Stomach (tissue), 9 donors: ENCODE measurements around the gene NEXMIF. TPM values are rescaled to one million over a fixed set of nuclear protein-coding genes. Genes with fewer than 3 reads are reported as not detected.
A peak's percentile ranks its signal among the peaks of the same experiment; 100 is the strongest.
"Not testable (repeated sequence)": the region's sequence is repeated elsewhere in the genome, so short reads cannot be mapped to it uniquely, and the experiment has no call there.

Experiments used
- DNase-seq, 2 donors: peaks; one replicate each; pipeline versions ENCODE4 v3.0.0 to v3.0.0-alpha.2; 2013 to 2019
- H3K27ac ChIP-seq, 5 donors: fragments of 200-600 bp in 4 of 5; sonication (generic) in 4 of 5; one replicate each; pipeline ENCODE4 v1.5.1; 2013 to 2019; ENCODE audit warnings: mild to moderate bottlenecking in 1 of 5, moderate library complexity in 1 of 5
- H3K27me3 ChIP-seq, 3 donors: fragments of 200-600 bp; sonication (generic); one replicate each; pipeline ENCODE4 v1.5.1; 2017 to 2019; ENCODE audit warnings: mixed run types in 1 of 3
- H3K36me3 ChIP-seq, 4 donors: fragments of 200-600 bp; sonication (generic); 1 replicate in 3 of 4; 2 replicates in 1 of 4; pipeline ENCODE4 v1.5.1; 2016 to 2019
- H3K4me1 ChIP-seq, 4 donors: fragments of 200-600 bp; sonication (generic); one replicate each; pipeline ENCODE4 v1.5.1; 2016 to 2019
- H3K4me3 ChIP-seq, 4 donors: fragments of 200-600 bp; sonication (generic) in 3 of 4; one replicate each; pipeline ENCODE4 v1.5.1; 2016 to 2019; ENCODE audit warnings: mild to moderate bottlenecking in 1 of 4
- H3K9me3 ChIP-seq, 4 donors: fragments of 200-600 bp; sonication (generic); one replicate each; pipeline ENCODE4 v1.5.1; 2016 to 2019
- EP300 ChIP-seq: sonication (generic); formaldehyde crosslinking; IDR thresholded peaks from one replicate; pipeline ENCODE4 v1.6.1; 2017; ENCODE audit warnings: antibody characterized with exemption
- POLR2A ChIP-seq, 4 donors: fragments of 450-650 bp; IDR thresholded peaks; one replicate each; pipeline ENCODE4 v1.6.1; 2016; ENCODE audit warnings: antibody characterized with exemption in 4 of 4, control low read depth in 2 of 4, mild to moderate bottlenecking in 1 of 4, moderate library complexity in 1 of 4
- POLR2AphosphoS5 ChIP-seq, 3 donors: sonication (generic); formaldehyde crosslinking; IDR thresholded peaks; one replicate each; pipeline ENCODE4 v1.6.1; 2016; ENCODE audit warnings: antibody characterized with exemption in 3 of 3
- WGBS, 5 donors: extraction: QIAGEN DNeasy Blood & Tissue Kit in 3 of 5; methylation state at CpG; one replicate each; pipeline versions ENCODE4 v1.1.5 to v1.1.7; 2013 to 2018; 5-methylcytosine and 5-hydroxymethylcytosine counted together
- intact Hi-C: fragments of 100-400 bp; cut with DNase I; formaldehyde crosslinking; loops from one replicate; pipeline ENCODE4 v1.15.1; 2023; ENCODE audit warnings: low total_unique reads
- polyA plus RNA-seq, 3 donors: library from polyadenylated mRNA; stranded (reverse); fragments of 200-250 nt; gene quantifications; one replicate each; pipeline ENCODE4 v1.2.3, GENCODE V29; 2013
- total RNA-seq, 5 donors: library from RNA; depleted of rRNA; stranded (reverse); fragments of >200 nt; gene quantifications; one replicate each; pipeline versions ENCODE4 v1.1.0 to v1.2.3, GENCODE V29; 2014 to 2016
- TF ChIP-seq, protein P1 (sequence below), 7 experiments: fragments of 450-650 bp in 4 of 7; fragments of 200-600 bp in 3 of 7; sonication (generic) in 3 of 7; IDR thresholded peaks; one replicate each; pipeline ENCODE4 v1.5.1; 2016 to 2019; ENCODE audit warnings: antibody characterized with exemption in 7 of 7, control low read depth in 2 of 7, mild to moderate bottlenecking in 1 of 7
- donor health status: healthy with polysubstance abuse.
- donor health status: Bipolar disorder and iron deficiency.
- donor health status: healthy.

The NEXMIF gene
- total and polyA plus RNA-seq, 8 donors, result 0.25 to 4.0 (median 1.2) TPM

DNA sequence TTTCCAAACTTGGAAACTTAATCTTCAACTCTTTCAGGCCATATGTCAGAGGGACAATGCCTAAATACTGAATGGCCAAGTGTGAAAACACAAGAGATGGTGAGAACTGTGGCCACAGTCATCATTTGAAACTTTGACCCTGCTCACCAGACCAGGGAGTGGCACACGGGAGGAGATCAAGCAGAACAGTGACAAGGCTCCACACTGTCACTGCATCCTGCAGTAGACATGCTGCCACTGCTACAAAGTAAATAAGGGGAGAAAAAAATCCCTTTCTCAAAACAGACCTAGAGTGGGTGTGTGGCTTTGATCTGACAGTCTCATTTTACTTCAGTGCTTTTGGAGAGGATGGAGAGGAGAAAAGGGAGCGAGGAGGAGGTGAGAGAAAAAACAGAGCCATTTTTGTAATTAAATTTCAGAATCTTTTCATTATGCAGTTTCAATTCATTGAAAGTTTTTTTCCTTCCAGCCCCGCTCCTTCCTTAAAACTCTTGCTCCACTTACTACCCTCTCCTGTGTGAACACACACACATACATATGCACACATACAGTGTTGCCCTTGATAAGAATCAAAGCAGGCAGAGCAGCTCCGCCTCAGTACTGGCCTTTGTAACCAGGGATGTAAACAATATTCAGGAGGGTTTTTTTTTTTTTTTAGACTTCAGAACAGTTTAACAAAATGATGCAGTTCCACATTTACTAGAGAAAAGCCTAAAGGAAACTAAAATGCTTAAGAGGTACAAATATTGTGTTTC, 34.4 kb downstream of the NEXMIF start:
- Histone ChIP-seq H3K4me3 (no peak overlapping the region), H3K4me1 (no peaks in the 10 kb centered on the region), H3K9me3 (no peaks in the 10 kb centered on the region), H3K27me3 (no peaks in the 10 kb centered on the region), H3K36me3 (no peaks in the 10 kb centered on the region), H3K27ac (no peak overlapping the region)
- intact Hi-C loops, result no loop called here
- DNase-seq, result no peak
- 25 to 36% (median 35%) methylated on average over 4 of the region's 4 CpGs for WGBS, 5 donors
- TF ChIP-seq POLR2A (IDR thresholded peaks at IDR 0.05) (no peak), POLR2AphosphoS5 (IDR thresholded peaks at IDR 0.05) (no peak)

GRCh38 chrX:74882383-74882782, 42.9 kb downstream of the NEXMIF start:
- 75 to 93% (median 88%) methylated on average over 8 to 9 of the region's 9 CpGs for WGBS, 5 donors
- DNase-seq, intact Hi-C loops, H3K4me3 ChIP-seq, H3K36me3 ChIP-seq, H3K27me3 ChIP-seq, H3K4me1 ChIP-seq, H3K9me3 ChIP-seq, H3K27ac ChIP-seq: not testable (repeated sequence)

DNA sequence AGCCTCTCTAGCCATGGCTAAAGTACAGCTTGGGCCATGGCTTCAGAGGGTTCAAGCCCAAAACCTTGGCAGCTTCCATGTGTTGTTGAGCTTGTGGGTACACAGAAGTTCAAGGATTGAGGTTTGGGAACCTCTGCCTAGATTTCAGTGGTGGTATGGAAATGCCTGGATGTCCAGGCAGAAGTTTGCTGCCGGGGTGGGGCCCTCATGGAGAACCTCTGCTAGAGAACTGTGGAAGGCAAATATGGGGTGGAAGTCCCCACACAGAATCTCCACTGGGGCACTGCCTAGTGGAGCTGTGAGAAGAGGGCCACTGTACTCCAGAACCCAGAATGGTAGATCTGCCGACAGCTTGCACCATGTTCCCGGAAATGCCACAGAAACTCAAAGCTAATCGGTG, 59.5 kb downstream of the NEXMIF start:
- peaks cover 0 to 81% (median 42%) of the 10 kb centered on the region in 4 donors for H3K9me3 ChIP-seq
- no peaks in the 10 kb centered on the region for H3K36me3 ChIP-seq
- no peak overlapping the region for H3K4me3 ChIP-seq
- no peaks in the 10 kb centered on the region for H3K4me1 ChIP-seq
- no peak overlapping the region for H3K27ac ChIP-seq
- H3K27me3 ChIP-seq, result no peaks in the 10 kb centered on the region
- no peak for TF ChIP-seq EP300
- DNase-seq, result no peak
- intact Hi-C loops, result no loop called here
- 91 to 100% (median 92%) methylated on average over 4 of the region's 4 CpGs for WGBS, 5 donors

- DNase-seq, result no peak
- no peaks in the 10 kb centered on the region for H3K27me3 ChIP-seq
- no peak overlapping the region for H3K27ac ChIP-seq
- 64 to 86% (median 77%) methylated on average over 1 to 2 of the region's 2 CpGs for WGBS, 5 donors
- intact Hi-C loops, result no loop called here
- H3K9me3 ChIP-seq, result peaks cover 0 to 89% (median 52%) of the 10 kb centered on the region in 4 donors
- TF ChIP-seq, protein P1, sequence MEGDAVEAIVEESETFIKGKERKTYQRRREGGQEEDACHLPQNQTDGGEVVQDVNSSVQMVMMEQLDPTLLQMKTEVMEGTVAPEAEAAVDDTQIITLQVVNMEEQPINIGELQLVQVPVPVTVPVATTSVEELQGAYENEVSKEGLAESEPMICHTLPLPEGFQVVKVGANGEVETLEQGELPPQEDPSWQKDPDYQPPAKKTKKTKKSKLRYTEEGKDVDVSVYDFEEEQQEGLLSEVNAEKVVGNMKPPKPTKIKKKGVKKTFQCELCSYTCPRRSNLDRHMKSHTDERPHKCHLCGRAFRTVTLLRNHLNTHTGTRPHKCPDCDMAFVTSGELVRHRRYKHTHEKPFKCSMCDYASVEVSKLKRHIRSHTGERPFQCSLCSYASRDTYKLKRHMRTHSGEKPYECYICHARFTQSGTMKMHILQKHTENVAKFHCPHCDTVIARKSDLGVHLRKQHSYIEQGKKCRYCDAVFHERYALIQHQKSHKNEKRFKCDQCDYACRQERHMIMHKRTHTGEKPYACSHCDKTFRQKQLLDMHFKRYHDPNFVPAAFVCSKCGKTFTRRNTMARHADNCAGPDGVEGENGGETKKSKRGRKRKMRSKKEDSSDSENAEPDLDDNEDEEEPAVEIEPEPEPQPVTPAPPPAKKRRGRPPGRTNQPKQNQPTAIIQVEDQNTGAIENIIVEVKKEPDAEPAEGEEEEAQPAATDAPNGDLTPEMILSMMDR (IDR thresholded peaks at IDR 0.05), result no peak
- H3K4me3 ChIP-seq, result no peak overlapping the region
- no peaks in the 10 kb centered on the region for H3K4me1 ChIP-seq
- H3K36me3 ChIP-seq, result no peaks in the 10 kb centered on the region
These were observed 72.0 kb downstream of the NEXMIF start for GRCh38 chrX:74853255-74853654.

DNA sequence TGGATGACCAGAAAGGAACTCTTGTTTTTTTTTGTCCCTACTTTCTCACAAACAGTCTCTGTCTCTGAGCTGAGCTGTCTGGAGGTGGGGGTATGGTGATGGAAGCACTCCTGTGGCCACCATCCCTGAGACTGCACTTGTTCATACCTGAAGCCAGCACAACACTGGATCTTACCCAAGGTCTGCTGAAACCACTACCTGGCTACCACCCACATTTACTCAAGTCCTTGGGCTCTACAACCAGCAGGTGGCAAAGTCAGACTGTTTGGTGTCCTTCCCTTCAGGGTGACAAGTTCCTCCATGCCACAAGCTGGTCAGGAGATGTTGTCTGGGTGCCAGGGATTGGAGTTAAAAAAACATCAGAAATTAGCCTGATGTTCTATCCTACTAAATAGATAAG, 89.7 kb downstream of the NEXMIF start:
- no peak overlapping the region for H3K27ac ChIP-seq
- TF ChIP-seq, protein P1 (IDR thresholded peaks at IDR 0.05), result peak in 1 of 7 experiments; percentile 15
- TF ChIP-seq POLR2AphosphoS5 (IDR thresholded peaks at IDR 0.05), result no peak
- intact Hi-C loops, result no loop called here
- peak; percentile 31 to 34 for DNase-seq
- no peaks in the 10 kb centered on the region for H3K27me3 ChIP-seq
- H3K9me3 ChIP-seq, result peaks cover 0 to 4% (median under 1%) of the 10 kb centered on the region in 4 donors
- no peak overlapping the region for H3K4me3 ChIP-seq
- H3K4me1 ChIP-seq, result no peaks in the 10 kb centered on the region
- H3K36me3 ChIP-seq, result no peaks in the 10 kb centered on the region

GRCh38 chrX:74819797-74820196, 105.5 kb downstream of the NEXMIF start:
- H3K9me3 ChIP-seq, H3K36me3 ChIP-seq, DNase-seq, H3K27ac ChIP-seq, intact Hi-C loops, H3K4me3 ChIP-seq, H3K27me3 ChIP-seq, H3K4me1 ChIP-seq: not testable (repeated sequence)
- 71 to 96% (median 90%) methylated on average over 1 to 2 of the region's 2 CpGs for WGBS, 5 donors
